GM20000 (cell line): ENCODE results near the gene CHTF18.
"Not testable (repeated sequence)": the region's sequence is repeated elsewhere in the genome, so short reads cannot be mapped to it uniquely, and the experiment has no call there.

Source experiments
- DNase-seq: peaks from one replicate; pipeline ENCODE4 v3.0.0; 2012; ENCODE audit warnings: low spot score
- CTCF ChIP-seq: IDR thresholded peaks from 2 replicates; pipeline ENCODE4 v1.5.1; 2012; ENCODE audit warnings: mild to moderate bottlenecking, control low read depth; ENCODE audit errors: extremely low read depth, missing control alignments

Gene CHTF18

GRCh38 chr16:774086-775001, 14.1 kb upstream of the CHTF18 start:
- no peak for TF ChIP-seq CTCF
- no peak for DNase-seq

GRCh38 chr16:775236-775796, 13.1 kb upstream of the CHTF18 start:
- no peak for DNase-seq
- no peak for TF ChIP-seq CTCF

- not testable (repeated sequence) for DNase-seq
Measured at GRCh38 chr16:776298-776697, 12.1 kb upstream of the CHTF18 start.

GRCh38 chr16:776824-777223, 11.6 kb upstream of the CHTF18 start:
- DNase-seq, result no peak
- no peak for TF ChIP-seq CTCF

GRCh38 chr16:777826-778225, 10.6 kb upstream of the CHTF18 start:
- no peak for TF ChIP-seq CTCF
- DNase-seq, result no peak

GRCh38 chr16:778447-778846, 10.0 kb upstream of the CHTF18 start:
- DNase-seq, result no peak
- no peak for TF ChIP-seq CTCF

- DNase-seq, result no peak
- no peak for TF ChIP-seq CTCF
Measured at GRCh38 chr16:778909-779527, 9.4 kb upstream of the CHTF18 start.

GRCh38 chr16:779561-779960, 8.9 kb upstream of the CHTF18 start:
- DNase-seq, result no peak
- no peak for TF ChIP-seq CTCF
